Vagina (tissue), 2 donors: ENCODE data around the gene BRICD5.

Experiments used
- POLR2A ChIP-seq, 2 donors: fragments of 450-650 bp; IDR thresholded peaks; one replicate each; pipeline ENCODE4 v1.6.1; 2017; ENCODE audit warnings: antibody characterized with exemption in 2 of 2, mild to moderate bottlenecking in 2 of 2, moderate library complexity in 2 of 2
- POLR2AphosphoS5 ChIP-seq, 2 donors: sonication (generic); formaldehyde crosslinking; IDR thresholded peaks; one replicate each; pipeline ENCODE4 v1.9.0; 2017; ENCODE audit warnings: antibody characterized with exemption in 2 of 2, mild to moderate bottlenecking in 2 of 2, low read depth in 1 of 2; ENCODE audit not compliant: insufficient read depth in 1 of 2
- TF ChIP-seq, protein P1 (sequence below), 3 experiments: fragments of 450-650 bp in 2 of 3; fragments of 200-600 bp in 1 of 3; sonication (generic) in 1 of 3; IDR thresholded peaks; one replicate each; pipeline ENCODE4 v1.5.1; 2017 to 2019; ENCODE audit warnings: antibody characterized with exemption in 3 of 3, mild to moderate bottlenecking in 2 of 3, moderate library complexity in 2 of 3

DNA sequence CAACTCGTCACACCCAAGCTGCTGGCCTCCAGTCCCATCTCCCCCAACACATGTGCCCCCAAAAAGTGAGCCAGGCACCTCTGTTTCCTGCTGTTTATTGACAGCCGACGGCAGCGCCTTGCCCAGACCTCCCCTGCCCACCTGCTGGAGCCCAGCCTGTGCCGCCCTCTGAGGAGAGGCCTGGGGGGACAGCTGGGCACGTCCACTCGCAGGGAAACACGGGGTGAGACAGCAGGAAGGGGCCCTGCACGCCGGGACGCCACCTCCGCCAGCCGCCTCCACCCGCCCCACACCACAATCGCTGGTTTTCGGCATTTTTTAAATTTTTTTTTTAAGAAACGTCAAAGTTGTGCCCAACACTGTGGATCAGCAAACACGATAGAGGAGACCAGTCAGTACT, 33.6 kb downstream of the BRICD5 start:
- TF ChIP-seq, protein P1, sequence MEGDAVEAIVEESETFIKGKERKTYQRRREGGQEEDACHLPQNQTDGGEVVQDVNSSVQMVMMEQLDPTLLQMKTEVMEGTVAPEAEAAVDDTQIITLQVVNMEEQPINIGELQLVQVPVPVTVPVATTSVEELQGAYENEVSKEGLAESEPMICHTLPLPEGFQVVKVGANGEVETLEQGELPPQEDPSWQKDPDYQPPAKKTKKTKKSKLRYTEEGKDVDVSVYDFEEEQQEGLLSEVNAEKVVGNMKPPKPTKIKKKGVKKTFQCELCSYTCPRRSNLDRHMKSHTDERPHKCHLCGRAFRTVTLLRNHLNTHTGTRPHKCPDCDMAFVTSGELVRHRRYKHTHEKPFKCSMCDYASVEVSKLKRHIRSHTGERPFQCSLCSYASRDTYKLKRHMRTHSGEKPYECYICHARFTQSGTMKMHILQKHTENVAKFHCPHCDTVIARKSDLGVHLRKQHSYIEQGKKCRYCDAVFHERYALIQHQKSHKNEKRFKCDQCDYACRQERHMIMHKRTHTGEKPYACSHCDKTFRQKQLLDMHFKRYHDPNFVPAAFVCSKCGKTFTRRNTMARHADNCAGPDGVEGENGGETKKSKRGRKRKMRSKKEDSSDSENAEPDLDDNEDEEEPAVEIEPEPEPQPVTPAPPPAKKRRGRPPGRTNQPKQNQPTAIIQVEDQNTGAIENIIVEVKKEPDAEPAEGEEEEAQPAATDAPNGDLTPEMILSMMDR (IDR thresholded peaks at IDR 0.05) = no peak
- TF ChIP-seq POLR2A (IDR thresholded peaks at IDR 0.05) (no peak), POLR2AphosphoS5 (IDR thresholded peaks at IDR 0.05; ENCODE audit: insufficient read depth in 1 of 2, low read depth in 1 of 2) (no peak)
